Activated CD8-positive, alpha-beta T cell treated with anti-CD3 and anti-CD28 coated beads for 36 hours (primary cell): ENCODE data around the gene PTPRD. TPM values are rescaled to one million over a fixed set of nuclear protein-coding genes. Genes with fewer than 3 reads are reported as not detected.

Experiments
- ATAC-seq: fragments of 200-7000 bp; cut with Tn5 transposase; one replicate; pipeline ENCODE4 v1.10.0; 2021; ENCODE audit warnings: mild to moderate bottlenecking, moderate library complexity
- CTCF ChIA-PET: fragments of 350-600 bp; sonication (Branson Sonifier 250); formaldehyde crosslinking; loops from one replicate; lab custom pipeline; 2021; ENCODE audit warnings: antibody characterized with exemption; lab: Charles Lee
- POLR2A ChIA-PET: fragments of 350-600 bp; sonication (Branson Sonifier 250); formaldehyde crosslinking; loops from one replicate; lab custom pipeline; 2021; ENCODE audit warnings: antibody characterized with exemption; lab: Charles Lee
- DNase-seq: peaks from one replicate; pipeline ENCODE4 v3.0.0-alpha.2; 2020
- H3K27ac Mint-ChIP-seq: one replicate; pipeline ENCODE4 v1.8.0; 2021; ENCODE audit warnings: mild to moderate bottlenecking, mixed read lengths
- H3K27me3 Mint-ChIP-seq: one replicate; pipeline ENCODE4 v1.8.0; 2021; ENCODE audit warnings: mixed read lengths
- H3K36me3 Mint-ChIP-seq: one replicate; pipeline ENCODE4 v1.8.0; 2021; ENCODE audit warnings: low read depth, mixed read lengths
- H3K4me1 Mint-ChIP-seq: one replicate; pipeline ENCODE4 v1.8.0; 2021; ENCODE audit warnings: low read depth, mixed read lengths
- H3K4me3 Mint-ChIP-seq: one replicate; pipeline ENCODE4 v1.8.0; 2021; ENCODE audit warnings: mild to moderate bottlenecking, moderate library complexity, mixed read lengths
- H3K9me3 Mint-ChIP-seq: one replicate; pipeline ENCODE4 v1.8.0; 2021; ENCODE audit warnings: mixed read lengths
- intact Hi-C: fragments of 100-400 bp; cut with micrococcal nuclease; formaldehyde crosslinking; loops from one replicate; pipeline ENCODE4 v1.10.0; 2022
- total RNA-seq, 2 experiments: library from RNA; stranded (reverse); gene quantifications; one replicate each; pipeline ENCODE4 v1.2.3, GENCODE V29; 2021
- TF ChIP-seq, protein P1 (sequence below): fragments of 200-600 bp; IDR thresholded peaks from one replicate; pipeline ENCODE4 v1.8.0; 2022; ENCODE audit warnings: antibody characterized with exemption, mild to moderate bottlenecking

Gene PTPRD
- total RNA-seq, 2 experiments from 2014 or later = not detected

DNA sequence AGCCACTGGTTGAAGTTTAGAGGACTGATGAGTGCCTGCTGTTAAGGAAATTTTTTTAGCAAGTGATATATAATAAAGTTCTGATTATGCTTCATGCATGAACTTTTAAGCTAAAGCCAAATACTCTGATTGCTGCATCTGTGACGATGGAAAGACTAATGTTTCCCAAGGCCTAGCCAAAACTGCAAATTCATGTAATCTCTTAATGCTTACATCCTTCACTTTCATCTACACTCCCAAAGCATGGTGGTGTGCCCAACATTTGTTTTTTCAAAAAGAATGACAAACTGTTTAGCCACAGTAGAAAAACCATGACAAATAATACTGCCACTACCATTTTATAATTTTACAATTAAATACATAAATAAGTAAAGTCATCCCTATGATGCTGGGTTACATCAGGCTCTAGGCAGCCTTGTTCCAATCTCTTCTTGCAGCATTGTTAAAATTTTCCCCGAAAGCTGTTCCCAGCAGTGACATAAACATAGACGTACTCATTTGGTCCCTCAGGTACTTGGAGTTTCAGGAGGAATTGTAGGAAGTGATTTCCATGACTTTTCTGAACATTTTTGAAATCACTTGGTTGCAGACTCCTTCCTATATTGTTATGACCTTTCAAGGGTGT is 2187.9 kb downstream of the PTPRD start:
- Mint-ChIP-seq H3K36me3 (no peaks in the 10 kb centered on the region), H3K9me3 (no peaks in the 10 kb centered on the region), H3K27me3 (peaks cover 1% of the 10 kb centered on the region), H3K4me1 (peaks cover 21% of the 10 kb centered on the region), H3K4me3 (no peak overlapping the region), H3K27ac (no peak overlapping the region)
- intact Hi-C loops = no loop called here
- CTCF ChIA-PET = no interaction called here
- ATAC-seq = no peak
- TF ChIP-seq, protein P1, sequence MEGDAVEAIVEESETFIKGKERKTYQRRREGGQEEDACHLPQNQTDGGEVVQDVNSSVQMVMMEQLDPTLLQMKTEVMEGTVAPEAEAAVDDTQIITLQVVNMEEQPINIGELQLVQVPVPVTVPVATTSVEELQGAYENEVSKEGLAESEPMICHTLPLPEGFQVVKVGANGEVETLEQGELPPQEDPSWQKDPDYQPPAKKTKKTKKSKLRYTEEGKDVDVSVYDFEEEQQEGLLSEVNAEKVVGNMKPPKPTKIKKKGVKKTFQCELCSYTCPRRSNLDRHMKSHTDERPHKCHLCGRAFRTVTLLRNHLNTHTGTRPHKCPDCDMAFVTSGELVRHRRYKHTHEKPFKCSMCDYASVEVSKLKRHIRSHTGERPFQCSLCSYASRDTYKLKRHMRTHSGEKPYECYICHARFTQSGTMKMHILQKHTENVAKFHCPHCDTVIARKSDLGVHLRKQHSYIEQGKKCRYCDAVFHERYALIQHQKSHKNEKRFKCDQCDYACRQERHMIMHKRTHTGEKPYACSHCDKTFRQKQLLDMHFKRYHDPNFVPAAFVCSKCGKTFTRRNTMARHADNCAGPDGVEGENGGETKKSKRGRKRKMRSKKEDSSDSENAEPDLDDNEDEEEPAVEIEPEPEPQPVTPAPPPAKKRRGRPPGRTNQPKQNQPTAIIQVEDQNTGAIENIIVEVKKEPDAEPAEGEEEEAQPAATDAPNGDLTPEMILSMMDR = no peak
- no peak for DNase-seq
- POLR2A ChIA-PET = no interaction called here

GRCh38 chr9:8420416-8420815 is 2192.4 kb downstream of the PTPRD start:
- DNase-seq (no peak), ATAC-seq (no peak)
- intact Hi-C loops = no loop called here
- Mint-ChIP-seq H3K36me3 (no peaks in the 10 kb centered on the region), H3K9me3 (no peaks in the 10 kb centered on the region), H3K4me3 (no peak overlapping the region), H3K27ac (no peak overlapping the region), H3K27me3 (peaks cover 1% of the 10 kb centered on the region), H3K4me1 (no peaks in the 10 kb centered on the region)
- ChIA-PET POLR2A (no interaction called here), CTCF (no interaction called here)
- TF ChIP-seq, protein P1 = no peak

DNA sequence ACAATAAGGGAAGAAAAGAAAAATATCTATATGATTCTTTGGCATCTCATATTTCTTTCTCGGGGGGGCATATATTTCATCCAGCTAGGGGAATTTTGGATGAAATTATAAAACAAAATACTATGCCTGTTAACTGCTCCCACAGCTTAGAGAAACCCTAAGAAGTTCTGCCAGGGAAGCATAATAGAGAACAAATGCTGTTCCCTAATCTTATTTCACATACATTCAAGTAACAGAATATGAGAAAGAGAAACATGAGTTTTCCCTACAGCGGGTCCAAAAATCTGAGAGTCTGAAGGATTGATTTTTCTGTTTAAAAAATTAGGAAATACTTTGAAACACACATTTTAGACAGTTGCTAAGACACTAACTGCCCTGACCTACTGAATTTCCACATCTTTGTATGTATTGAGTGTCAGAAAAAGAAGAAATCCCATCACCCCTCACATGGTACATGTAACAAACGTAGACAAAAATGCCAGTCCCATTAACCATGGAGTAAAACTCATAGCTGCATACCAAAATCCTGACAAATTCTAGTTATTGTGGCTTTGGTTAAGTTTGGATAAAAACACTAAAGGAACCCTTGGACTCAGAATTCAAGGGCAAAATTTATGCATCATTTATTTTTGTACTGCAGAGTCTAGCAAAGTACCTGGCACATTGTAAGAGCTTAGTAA is 2193.1 kb downstream of the PTPRD start:
- DNase-seq (no peak), ATAC-seq (no peak)
- TF ChIP-seq, protein P1 = no peak
- Mint-ChIP-seq H3K9me3 (no peaks in the 10 kb centered on the region), H3K36me3 (no peaks in the 10 kb centered on the region), H3K27ac (no peak overlapping the region), H3K4me3 (no peak overlapping the region), H3K27me3 (peaks cover 1% of the 10 kb centered on the region), H3K4me1 (no peaks in the 10 kb centered on the region)
- intact Hi-C loops = no loop called here
- ChIA-PET POLR2A (no interaction called here), CTCF (no interaction called here)

- Mint-ChIP-seq H3K27ac (no peak overlapping the region), H3K4me1 (no peaks in the 10 kb centered on the region), H3K36me3 (no peaks in the 10 kb centered on the region), H3K9me3 (no peaks in the 10 kb centered on the region), H3K27me3 (no peaks in the 10 kb centered on the region), H3K4me3 (no peak overlapping the region)
- intact Hi-C loops = no loop called here
- TF ChIP-seq, protein P1 = no peak
- no peak for ATAC-seq
- CTCF ChIA-PET = interaction anchor here (1.7 kb wide), 1 partner anchor 13 kb away, joined by 5 read pairs; no protein-coding TSS in a partner anchor
- no peak for DNase-seq
- POLR2A ChIA-PET = no interaction called here
These were observed 2195.5 kb downstream of the PTPRD start for GRCh38 chr9:8417341-8417740.

- Mint-ChIP-seq H3K36me3 (no peaks in the 10 kb centered on the region), H3K4me3 (no peak overlapping the region), H3K9me3 (no peaks in the 10 kb centered on the region), H3K27ac (no peak overlapping the region), H3K4me1 (no peaks in the 10 kb centered on the region), H3K27me3 (no peaks in the 10 kb centered on the region)
- TF ChIP-seq, protein P1 = no peak
- DNase-seq (no peak), ATAC-seq (no peak)
- ChIA-PET POLR2A (no interaction called here), CTCF (no interaction called here)
- intact Hi-C loops = no loop called here
These were observed 2200.5 kb downstream of the PTPRD start for GRCh38 chr9:8412327-8412726.
